GM21717 (cell line): ENCODE data around the gene TACR2.

Experiments used
- ATAC-seq: cut with Tn5 transposase; IDR thresholded peaks from one replicate; pipeline ENCODE4 v1.9.1; 2021; ENCODE audit warnings: mild to moderate bottlenecking, moderate library complexity; ENCODE audit not compliant: unreplicated experiment

Gene TACR2

DNA sequence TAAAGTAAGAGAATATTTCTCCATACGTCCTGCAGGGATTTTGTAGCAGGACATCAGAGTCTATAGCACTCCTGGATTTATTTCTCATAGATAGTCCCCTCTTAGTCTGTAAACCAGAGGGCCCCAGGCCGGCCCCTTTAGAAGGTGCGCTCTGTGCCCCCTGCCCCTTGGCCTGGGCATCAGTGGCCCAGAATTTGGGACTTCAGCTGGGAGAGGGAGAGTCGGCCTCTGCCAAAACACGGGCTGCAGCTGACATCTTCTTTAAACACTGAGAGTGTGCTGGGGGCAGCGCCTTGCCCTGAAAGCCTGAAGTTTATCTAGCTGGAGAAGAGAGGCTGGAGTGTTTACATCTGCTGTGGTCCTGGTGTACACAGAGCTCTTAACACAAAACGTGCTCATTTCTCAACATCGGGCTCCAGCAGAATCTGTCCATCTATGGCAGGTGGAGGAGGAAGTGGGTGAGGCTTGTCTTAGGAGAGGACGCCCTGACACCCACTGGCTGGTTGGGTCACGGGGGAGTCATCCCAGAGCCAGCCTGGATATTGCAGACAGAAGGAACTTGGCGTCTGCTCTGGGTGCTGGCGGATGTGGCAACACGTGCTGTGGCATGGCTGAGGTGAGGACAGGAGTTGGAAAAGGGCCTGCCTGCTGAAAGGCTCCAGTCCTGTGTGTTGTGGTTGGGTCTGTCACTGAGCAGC, 5.0 kb upstream of the TACR2 start:
- ATAC-seq: no peak

DNA sequence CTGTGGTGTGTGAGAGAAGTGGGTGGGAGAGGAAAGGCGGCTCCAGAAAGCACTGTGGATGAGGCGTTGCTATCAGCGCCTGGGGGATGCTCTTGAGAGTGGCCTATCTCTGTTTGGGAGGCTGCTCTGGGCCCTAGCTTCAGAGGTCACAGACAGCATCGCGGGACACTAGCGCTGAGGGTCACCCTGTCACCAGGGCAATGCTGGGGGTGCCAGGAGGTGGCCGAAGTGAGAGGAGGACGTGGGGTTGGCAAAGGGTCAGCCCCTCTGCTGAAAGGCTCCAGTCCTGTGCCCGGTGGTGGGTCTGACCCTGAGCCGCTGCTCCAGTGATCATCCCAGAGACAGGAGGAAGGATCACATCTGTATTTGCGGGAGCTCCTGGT, 3.0 kb upstream of the TACR2 start:
- no peak for ATAC-seq

DNA sequence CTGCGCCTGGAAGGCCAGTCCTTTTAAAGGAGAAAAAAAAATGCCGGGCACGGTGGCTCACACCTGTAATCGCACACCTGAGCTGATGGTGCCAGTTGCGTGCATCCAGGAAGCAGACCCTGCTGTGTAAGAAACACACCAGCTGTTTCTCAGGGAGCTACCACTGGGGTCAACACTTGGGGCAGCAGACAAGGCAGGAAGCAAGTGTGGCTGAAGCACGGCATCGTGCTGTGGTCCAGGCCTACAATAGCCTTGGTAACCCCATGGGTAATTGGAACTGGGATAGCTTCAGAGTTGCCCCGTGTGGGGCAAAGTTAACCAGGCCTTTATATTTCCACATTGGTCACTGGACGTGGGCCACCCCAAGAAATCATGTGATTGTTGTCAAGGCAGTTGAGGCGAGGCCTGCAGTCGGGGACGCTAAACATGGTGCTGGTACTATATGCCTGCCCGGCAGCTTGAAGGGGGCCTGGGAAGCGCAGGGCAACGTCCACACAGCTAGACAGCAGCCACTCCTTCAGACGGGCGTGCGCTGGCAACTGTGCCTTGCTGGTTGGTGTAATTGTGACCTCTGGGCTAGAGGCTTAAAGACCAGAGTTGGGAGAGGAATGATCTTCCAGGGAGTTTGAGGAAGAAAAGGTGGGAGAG, 2.5 kb upstream of the TACR2 start:
- ATAC-seq: no peak

DNA sequence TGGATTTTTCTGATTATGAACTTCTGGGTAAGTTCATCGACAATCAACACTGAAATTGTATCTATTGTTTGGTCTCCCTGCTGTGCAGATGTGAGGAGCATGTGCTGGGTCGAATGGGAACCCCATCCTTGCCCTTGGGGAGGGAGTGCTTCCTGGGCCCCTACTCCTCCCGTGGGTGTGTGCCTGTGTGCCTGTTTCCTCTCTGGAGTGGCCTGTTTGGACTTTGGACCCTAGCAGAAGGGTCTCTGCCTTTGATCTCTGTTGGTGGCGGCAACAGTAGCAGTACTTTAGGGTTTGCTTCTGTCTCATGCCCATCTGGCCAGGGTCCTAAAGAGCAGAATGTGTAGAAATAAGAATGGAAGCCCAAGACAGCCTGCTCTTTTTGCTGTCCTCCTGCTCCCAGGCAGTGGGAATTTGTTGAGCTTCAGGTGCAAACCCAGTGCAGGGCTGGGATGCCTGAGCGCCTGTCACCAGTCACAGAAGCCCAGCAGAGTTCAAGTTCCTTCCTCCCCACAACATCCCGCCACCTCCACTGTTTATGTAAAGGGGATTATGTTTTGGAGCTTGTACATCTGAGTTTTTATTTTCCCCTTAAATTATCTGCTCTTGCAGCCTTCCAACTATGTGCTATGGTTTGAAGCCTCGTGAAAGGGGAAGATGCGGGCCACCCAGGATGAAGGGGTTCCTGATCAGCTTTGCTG, 1.5 kb upstream of the TACR2 start:
- ATAC-seq: no peak

DNA sequence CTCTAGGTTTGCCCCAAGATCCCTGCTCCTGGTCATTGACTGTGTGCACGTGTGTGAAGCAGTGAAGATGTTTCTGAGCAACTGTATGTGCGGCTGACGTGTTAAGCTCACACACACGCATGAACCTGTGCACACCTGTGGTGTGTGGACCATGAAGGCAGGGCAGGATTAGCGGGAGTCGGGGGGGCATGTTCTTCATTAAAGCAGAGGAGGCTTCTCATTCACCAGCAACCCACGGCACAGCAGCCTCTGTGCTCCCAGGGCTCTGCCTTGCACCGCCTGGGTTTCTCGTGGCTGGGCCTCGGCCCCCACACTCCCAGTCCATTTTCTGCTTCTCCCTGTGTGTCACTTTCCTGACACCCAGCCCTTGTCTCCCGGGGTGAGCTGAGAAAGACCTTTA, 824 bp upstream of the TACR2 start:
- ATAC-seq: no peak

DNA sequence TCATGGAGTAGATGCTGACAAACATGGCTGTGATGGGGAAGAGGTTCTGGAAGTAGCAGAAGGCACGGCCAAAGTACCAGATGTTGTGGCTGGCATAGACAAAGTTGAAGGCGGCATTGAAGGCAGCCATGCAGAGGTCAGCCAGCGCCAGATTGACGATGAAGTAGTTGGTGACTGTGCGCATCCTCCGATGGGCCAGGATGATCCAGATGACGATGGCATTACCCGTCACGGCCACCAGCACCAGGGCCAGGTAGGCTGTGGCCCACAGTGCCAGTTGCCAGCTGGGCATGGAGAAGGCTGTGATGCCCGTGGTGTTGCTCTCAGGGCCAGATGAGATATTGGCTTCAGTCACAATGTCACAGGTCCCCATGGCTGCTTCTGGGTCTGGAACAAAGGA, 767 bp downstream of the TACR2 start:
- no peak for ATAC-seq

DNA sequence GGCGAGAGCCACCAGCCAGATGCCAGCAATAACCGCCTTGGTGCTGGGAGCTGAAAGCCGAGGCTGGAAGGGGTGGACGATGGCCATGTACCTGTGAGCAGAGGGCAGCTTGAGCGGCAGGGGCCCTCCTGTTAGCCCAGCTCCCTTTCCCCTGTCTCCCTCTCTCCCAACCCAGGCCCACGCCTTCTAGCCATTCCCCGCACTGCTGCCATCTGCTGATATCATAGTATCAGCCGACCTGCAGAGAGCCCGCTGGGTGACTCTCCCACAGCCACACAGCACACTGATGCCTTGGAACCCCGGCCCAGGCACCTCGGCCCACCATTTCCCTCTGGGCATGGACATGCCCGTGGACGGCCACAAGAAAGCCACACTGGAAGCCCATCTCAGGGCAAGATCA, 1.7 kb downstream of the TACR2 start:
- ATAC-seq: no peak

DNA sequence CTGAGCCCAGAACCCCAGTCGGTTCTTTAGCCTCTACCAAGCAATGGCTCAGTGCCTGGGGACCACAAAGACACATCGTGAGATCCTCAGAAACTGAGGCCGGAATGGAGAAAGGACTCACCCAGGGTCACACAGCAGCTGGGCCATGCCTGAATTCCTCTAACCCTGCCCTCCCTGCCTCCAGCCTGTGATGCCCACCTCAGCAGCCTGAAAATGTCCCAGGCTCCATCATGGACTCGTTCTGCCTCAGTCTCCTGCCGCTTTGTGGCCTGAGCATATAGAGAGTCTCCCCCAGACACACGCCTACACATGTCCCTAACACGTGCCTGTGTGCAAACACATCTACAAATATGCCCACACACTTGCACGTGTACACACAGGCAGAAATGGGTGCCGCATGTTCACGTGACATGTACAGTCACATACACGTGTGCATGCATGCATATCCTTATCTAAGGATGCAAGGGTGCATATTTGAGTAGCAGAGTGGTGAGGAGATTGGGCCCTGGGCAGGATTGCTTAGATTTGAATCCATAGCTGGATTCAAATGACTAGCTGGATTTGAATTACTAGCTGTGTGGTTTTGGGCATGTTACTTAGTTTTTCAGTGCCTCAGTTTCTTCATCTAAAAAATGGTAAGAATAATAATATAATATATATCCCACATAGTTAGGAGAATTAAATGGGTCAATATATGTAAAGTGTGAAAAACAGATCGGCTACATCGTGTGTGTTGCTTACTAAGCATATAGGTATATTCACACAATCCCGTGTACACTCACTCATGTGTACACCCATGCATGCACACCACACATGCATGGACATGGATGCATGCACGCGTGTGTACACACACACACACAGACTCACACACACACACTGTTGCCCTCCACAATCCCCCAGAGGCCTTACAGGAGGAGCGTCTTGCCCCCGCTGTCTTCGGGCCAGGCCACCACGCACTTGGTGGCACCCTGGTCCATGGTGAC, 2.4 kb downstream of the TACR2 start:
- no peak for ATAC-seq

DNA sequence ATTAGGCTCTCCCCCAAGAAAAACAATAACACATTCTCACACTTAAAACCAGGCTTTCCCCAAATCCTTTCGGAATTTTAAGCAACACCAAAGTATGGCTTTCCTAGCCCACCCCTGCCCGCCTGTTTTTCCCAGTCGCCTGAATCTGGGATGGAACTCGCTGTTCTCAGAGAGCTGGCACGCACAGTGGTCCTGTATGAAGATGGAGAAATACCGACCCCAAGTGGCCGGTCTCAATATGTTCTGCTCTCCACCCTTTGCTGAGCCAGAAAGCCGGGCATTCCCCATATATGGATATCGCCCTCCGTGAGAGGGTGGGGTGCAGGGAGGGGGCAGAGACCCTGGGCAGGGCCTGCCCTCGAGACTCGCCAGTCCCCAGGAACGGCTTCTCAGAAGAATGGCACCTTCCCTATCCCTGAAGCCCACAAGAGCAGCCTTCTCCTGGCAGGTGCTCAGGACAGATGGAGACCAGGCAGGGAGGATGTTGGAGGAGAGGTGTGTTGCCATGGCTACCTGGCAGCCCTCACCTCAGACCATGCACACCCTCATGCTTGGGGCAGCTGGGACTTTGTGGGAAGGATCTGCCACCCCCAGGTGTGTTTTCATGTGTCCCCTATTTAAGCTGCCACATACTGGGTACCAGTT, 3.4 kb downstream of the TACR2 start:
- ATAC-seq: no peak

DNA sequence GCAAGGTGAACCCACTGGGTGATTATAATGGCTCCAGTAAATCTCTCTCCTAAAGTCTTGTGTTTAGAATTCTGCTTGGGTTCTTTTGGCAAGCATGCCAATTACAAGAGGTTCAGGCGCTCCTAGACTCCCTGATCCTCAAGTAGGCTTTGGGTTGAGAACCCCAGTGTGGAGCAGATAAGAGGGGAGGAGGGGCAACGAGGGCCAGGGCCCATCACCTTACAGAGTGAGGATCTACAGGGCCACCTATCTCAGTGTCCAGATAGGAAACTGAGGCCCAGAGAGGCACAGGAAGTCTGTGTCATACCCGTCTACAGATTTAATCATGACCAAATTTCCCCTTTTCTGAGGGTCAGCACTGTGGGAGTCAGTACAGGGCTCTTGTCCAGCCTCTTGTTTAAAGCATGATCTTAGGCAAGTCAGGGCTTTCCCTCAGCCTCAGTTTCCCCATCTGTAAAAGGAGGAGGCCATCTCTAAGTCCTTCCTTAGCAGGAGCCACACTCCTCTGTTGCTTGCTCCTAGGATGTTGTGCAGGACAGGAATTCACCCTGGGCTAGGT, 4.4 kb downstream of the TACR2 start:
- no peak for ATAC-seq

DNA sequence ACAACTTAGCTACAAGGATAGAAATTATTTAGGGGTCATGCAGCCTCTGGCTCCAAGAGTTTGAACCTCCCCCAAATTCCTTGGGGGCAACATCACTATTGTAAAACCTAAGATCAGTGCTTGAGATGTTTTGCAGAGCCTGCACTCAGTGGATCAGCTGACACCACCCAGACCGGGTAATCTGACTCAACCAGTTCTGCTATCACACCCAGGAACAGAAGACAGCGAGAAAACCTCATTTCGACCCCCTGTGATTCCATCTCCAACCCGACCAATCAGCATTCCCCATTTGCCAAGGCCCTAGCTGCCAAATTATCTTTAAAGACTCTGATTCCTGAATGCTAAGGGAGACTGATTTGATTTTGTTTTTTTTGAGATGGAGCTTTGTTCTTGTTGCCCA, 5.2 kb downstream of the TACR2 start:
- ATAC-seq: no peak

DNA sequence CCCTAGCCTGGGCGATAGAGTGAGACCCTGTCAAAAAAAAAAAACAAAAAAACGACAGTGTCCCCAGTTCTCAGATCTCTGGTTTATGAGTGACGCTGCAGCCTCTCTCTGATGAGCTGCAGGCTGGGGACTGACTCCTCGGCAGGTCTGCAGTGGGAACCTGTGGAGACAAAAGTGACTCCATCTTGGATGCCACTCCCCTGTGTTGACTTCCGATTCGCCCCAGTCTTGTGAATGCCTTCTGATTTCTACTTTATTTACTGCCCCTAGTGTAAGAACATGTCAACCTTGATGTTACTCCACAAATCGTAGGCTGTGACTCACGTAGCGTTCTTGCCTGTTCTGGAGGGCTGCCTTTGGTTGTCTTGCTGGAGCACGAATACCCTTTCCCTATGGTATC, 6.2 kb downstream of the TACR2 start:
- no peak for ATAC-seq

DNA sequence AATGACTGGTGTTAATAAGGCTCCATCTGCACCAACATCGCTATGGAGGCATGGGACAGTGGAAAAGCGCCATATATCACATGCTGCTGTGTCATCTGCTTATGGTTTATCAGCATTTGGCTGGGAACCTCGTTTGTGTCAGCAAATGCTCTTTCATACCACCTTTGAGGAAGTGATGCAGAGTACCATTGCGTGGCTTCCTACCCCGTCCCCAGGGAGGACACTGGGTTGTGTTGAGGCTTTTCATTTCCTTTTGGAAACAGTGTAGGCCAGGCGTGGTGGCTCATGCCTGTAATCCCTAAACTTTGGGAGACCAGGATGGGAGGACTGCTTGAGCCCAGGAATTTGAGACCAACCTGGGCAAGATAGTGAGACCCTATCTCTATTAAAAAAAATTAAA, 6.8 kb downstream of the TACR2 start:
- no peak for ATAC-seq

DNA sequence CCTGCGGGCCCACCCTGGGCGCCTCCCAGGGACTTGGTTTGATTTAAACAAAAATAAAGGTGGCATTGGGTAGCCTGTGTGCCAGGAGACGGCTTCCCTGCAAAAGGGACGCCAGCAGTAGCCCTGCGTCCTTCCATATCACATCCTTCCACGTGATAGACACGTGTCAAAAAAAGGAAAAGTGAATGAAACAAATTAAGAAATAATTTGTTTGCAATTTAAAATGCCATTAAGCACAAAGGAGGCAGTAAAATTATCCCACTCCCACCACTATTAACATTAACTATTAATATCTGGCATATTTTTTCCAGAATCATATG, 7.6 kb downstream of the TACR2 start:
- no peak for ATAC-seq

DNA sequence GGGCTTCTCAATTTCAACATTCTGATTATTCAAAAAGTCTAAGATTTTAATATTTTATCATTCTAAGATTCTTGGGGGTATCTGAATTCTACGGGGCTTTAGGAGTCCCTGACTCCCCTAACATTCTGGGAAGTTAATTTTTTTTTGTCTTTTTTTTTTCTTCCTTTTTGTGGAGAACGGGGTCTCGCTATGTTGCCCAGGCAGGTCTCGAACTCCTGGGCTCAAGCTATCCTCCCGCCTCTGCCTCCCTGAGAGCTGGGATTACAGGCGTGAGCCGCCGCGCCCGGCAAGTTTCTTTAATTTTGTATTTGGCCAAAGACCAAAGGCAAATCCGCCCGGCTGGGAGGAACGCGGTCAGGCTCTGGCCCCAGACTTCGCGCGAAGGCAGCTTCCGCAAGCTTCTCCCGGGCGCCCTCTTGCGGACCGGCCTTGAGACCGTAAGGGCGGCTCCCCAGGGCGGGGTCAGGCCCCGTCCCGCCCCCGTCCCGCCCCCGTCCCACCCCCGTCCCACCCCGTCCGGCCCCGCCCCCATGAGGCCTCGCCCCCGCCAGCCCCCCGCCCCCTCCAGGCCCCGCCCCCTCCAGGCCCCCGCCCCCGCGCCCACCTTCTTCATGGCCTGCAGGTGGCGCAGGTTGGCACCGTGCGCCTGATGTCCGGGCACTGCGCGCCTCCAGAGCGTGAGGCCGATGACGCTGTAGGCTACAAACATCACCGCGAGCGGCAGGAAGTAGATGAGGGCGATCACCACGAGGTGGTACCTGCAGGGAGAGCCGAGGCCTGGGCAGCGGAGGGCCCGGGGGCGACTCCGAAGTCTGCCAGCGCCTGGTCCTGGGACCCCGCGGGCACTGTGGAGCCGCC, 8.2 kb downstream of the TACR2 start:
- peak; percentile 76 for ATAC-seq

DNA sequence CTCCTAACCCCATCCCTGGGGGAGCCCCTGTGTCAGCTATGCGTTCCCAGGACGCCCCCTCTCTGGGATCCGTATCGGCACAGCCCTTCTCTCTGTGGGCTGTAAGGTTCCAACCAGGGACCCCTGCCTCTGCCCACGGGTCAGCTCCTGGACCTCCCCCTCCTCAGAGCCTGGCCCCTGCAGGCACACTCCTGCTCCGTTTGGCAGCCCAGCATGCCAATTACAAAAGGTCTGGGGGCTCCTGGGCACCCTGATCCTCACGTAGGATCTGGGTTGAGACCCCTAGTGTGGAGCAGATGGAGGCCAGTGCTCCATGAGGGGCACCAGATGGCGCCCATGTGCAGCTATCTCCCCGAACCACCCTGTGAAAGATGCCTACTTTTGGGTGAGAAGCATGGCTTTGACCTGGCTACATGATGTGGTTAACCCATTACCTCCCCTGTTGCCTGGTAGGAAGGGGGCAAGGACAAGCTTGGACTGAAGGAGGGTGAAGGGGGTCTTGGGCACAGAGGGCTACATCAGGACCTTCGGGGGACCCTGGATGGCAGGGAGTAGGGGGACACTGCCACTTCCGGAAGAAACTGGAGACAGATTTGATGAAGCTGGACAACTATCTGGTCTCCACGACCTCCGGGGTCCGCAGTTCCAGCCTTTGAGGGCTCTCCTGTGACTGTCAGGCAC, 9.0 kb downstream of the TACR2 start:
- ATAC-seq: no peak

DNA sequence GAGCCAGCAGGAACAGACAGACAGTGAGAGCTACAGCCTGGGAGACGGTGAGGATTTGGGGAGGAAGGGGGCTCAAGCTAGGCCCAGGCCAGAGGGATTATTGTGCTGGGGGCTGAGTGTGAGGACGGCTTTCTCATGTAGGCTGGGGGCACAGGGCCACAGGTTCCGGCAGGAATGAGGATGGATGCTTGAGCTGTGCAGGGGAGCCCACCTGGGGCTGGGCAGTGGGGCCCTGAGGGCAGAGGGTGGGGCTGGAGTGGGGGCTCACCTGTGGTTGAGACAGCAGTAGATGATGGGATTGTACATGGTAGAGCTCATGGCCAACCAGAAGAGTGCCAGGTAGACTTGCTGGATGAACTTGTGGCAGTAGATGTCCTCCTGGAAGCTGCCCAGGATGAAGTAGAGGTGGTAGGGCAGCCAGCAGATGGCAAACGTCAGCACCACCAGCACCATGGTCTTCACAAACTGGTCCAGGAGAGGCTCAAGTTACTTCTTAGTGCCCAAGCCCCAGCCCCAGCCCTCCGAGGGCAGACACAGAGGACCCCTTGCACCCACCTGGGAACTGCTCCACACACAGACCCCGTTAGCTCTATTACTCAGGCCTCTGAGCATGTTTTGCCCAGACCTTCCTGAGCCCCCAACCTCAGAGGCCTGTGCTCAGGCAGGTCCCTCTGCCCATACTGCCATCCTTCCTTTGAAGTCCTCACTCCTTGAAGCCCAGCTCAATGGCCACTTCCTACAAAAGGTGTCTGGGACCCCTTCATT, 9.7 kb downstream of the TACR2 start:
- ATAC-seq: no peak

DNA sequence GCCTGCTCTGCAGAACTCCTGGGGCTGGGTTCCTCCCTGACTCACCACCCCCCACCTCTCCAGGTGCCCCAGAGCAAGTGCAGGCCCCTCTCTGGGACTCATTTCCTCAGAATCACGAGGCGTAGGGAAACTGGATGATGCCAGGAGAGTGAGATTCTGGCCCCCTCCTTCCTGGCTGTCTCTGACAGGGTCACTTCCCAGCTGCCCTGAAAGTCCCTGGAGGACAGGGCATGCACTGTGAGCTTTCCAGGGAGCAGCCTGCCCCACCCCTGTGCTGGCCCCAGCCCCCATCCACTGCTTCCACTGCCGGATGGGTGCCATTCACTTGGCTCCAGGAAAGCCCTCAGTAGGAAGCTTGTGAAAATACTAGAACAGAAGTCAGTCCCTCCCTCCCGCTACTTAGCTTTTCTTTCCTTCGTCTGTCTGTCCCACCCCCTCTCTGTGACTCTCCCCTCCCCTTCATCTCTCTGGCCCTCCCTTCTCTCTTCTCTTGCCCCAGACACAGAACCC, 10.4 kb downstream of the TACR2 start:
- no peak for ATAC-seq
